GM12872 (cell line): ENCODE data around the gene CRYBA1.

Experiments used
- CTCF ChIP-seq: IDR thresholded peaks from 3 replicates; pipeline ENCODE4 v1.5.1; 2011; ENCODE audit warnings: low read depth, mild to moderate bottlenecking, low read length, moderate library complexity; ENCODE audit not compliant: insufficient read depth

CRYBA1 gene

GRCh38 chr17:29212681-29213121 is 34.0 kb upstream of the CRYBA1 start:
- no peak for TF ChIP-seq CTCF

DNA sequence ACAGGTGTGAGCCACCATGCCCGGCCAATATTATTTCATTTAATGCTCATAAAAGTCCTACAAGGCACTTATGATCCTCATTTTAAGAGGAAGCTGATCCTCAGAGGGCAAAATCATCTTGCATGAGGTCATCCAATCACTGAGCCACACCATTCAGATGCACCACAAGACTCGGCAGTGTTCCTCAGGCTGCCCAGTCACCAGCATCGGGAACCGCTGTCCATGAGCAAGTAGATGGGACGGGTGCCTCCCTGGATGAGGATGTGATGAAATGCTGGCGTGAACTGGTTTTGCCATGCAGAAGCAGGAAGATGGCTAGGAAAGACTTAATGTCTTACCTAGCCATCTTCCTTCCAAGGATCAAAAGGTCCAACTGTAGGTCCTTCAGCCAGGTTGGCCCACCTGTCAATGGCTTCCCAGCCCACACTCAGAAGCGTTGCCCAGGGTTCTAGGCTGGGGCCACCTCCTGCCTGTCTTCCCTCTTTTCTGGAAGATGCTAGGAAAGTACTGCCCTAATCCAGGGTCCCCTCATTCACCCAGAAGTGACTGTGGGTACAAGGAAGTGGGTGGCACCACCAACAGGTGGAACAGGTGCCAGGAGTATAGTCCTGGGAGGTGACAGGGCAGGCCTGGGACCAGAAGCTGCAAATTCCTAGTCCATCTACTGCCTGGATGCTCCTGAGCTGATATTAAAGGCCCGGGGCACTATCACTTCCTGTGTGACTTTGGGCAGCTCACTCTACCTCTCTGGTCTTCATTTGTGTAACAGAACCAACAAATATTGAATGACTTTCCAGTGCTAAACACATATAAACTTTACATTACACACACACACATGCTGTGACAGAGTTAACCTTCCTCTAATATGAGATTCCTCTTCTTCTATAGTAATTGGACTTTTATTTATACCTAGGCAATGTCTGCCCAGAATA is 32.2 kb upstream of the CRYBA1 start:
- TF ChIP-seq CTCF: no peak

GRCh38 chr17:29215174-29215573 is 31.5 kb upstream of the CRYBA1 start:
- TF ChIP-seq CTCF: no peak

GRCh38 chr17:29215717-29216116 is 30.9 kb upstream of the CRYBA1 start:
- TF ChIP-seq CTCF: no peak

DNA sequence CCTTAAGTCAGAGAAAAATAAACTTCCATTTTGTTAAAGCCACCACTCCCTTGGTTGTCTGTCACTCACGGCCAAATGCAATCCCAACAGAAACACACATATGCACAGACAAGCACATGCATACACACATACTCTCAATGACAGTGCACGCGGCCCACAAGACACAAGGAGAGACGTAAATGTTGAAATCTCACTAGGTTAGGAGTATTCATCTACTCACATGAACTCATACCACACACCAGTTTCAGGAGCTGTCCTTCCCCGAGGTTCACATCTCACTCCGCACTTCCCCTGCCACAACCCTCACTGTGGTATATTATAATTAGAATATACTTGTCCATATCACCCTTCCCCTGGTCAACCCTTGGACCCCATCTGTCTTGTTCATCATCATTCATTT is 30.5 kb upstream of the CRYBA1 start:
- no peak for TF ChIP-seq CTCF

DNA sequence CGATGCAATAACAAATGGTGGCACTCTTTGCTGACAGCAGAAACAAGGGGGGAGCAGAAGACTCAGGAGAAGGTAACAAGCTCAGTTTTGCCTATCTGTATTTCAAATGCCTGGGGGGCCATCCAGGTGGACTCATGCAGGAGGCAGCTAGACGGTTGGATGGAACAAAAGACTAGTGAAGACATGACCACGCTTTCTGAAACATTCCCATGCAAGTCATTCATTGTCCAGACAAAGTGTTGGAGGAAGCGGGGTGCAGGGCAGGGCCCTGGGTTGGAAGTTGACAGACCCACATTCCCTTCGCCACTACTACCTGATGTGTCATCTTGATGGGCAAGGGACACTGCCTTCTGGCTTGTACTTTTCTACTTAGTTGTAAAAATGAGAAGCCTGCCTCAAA is 29.8 kb upstream of the CRYBA1 start:
- TF ChIP-seq CTCF: no peak

GRCh38 chr17:29219378-29220047 is 27.1 kb upstream of the CRYBA1 start:
- peak; percentile 84 for TF ChIP-seq CTCF
